ENCODE data around the gene CRKL. TPM values are rescaled to one million over a fixed set of nuclear protein-coding genes. Genes with fewer than 3 reads are reported as not detected.

The CRKL gene, protein sequence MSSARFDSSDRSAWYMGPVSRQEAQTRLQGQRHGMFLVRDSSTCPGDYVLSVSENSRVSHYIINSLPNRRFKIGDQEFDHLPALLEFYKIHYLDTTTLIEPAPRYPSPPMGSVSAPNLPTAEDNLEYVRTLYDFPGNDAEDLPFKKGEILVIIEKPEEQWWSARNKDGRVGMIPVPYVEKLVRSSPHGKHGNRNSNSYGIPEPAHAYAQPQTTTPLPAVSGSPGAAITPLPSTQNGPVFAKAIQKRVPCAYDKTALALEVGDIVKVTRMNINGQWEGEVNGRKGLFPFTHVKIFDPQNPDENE
- total RNA-seq = 50.3 and 57.3 TPM in 2 replicates

DNA sequence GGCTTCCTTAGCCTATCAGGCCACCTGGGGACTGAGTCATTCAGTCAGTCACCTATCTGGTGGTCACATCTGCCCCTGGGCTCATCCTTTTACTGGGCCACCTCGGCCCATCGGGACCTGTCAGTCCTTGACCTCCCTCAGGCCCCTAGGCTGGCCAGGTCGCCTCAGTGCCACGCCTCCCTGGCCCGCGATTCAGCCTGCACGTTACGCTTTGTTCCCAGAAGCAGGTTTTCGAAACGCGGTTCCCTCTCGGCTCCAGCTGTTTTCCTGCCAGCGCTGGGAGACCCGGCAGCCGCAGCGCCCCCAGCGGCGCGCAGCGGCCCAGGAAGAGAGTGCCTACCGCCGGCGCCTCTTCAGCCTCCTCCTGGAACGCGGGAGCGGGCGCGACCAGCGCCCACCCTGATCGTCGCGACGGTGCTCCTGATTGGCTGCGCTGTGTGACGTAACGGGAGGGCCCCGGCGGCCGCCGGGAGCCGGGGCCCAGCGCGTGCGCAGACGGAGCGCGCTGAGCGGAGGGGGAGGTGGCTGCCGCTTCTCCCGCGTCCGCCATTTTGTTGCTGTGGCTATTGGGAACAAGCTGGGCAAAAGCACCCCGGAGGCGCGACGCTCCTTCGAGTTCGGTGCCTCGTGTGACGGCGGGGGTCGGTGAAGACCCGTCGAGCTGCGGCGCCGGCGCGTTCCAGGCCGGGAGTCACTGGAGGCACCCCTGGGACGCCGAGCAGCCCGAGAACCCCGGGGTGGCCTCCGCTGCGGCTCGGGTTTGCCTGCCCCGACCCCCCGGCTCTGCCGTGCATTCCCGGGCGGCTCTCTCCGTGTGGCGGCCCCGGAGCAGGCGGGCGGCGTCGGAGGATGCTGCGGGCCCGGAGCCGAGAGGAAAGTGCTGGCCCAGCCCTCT lies at the start of gene CRKL:
Gene CRKL, plus strand, starts transcription at position 492 of the 895 bp plus-strand sequence. CDS start 528 bp downstream, outside the sequence.

DNA sequence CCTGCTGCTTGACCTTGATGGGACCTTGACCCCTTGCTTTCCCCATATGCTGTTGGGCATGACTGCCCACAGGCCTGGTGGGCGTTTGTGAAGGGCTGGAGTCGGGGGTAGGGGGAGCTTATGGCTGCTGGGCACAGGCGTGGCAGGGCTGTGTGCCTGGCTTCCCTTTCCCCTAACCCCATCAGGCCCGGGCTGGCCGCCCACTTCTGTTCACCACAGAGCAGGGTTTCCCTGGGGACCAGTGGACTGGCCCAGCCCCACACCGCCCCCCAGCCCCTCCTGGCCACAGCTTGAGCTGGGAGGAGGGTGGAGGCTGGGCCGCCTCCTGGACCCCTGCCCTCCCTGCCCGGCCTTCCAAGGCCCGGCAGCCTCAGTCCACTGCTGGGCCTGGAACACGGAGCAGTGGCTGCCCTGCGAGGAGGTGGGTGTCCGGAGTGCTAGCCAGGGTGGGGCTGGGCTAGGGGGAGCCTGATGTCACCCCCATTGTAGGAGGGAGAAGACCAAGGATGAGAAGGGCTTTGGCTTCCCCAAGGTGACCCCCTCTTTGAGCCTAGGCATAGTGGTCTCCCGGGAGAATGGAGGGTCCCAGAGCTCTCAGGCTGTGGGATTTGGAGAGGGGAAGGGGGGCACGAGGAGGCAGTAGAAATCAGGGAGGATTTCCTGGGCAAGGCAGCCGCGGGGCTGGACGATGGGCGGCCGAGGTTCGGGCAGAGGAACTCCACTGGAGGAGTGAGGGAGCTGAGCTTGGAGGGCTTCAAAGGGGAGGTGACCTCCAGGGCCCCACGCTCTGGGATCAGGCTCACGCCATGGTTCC lies 49.9 kb downstream of the CRKL start, which contains the start of gene AIFM3:
Gene AIFM3, plus strand, starts transcription at position 373 of the 814 bp plus-strand sequence. CDS start 690 bp downstream, outside the sequence.

GRCh38 chr22:20981787-20982562 lies 64.8 kb downstream of the CRKL start, which contains the start of gene LZTR1:
LZTR1 (plus strand) TSS chr22:20982297; CDS start chr22:20982372, 75 bp downstream.

DNA sequence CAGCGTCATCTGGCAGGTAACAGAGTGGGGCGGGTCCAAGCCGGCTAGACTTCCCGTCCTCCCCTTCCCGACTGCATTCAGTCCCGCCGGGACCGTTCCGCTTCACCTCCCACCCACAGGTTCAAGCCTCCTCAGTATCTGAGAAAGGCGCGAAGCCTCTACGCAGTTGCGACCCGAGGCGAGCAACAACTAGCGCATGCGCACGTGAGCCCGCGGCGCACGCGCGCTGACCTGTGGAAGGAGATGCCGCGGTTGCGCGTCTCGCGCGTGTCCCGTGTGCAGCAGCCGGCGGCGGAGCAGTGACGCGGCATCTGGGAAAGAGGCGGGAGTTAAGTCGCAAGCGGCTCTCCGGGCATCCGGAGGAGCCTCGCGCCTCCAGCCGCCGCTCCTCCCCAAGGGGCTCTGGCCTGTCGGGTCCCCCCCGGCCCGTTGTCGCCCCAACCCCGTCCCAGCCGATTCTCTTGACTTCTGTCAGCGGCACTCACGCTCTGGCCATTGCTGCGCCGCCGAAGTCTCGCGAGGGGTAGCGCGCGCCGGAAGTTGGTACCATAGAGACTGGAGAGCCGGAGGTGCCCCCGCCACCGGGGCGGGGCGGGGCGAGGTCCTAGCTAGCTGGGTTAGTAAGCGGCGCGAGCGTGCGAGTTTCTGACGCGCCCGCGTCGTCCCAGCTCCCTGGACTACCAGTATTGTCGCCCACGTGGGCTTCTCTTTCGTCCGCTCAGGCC lies 84.6 kb downstream of the CRKL start, which contains the start of gene THAP7:
Gene THAP7, minus strand, starts transcription at position 518 of the 725 bp plus-strand sequence. Its CDS starts 207 bp downstream, at position 311.

Other genes with a start within 250 kb of the CRKL start
- not detected in 2 replicates for gene SERPIND1, start 143.3 kb upstream of the CRKL start, total RNA-seq
- gene PI4KA, start 58.6 kb upstream of the CRKL start, total RNA-seq = 23.6 and 24.4 TPM in 2 replicates
- 10.4 and 12.3 TPM in 2 replicates for gene SNAP29, start 58.4 kb upstream of the CRKL start, total RNA-seq
- 3.3 and 4.0 TPM in 2 replicates for gene AIFM3, start 49.8 kb downstream of the CRKL start, total RNA-seq
- gene LZTR1, start 64.9 kb downstream of the CRKL start, total RNA-seq = 25.1 and 29.2 TPM in 2 replicates
- 24.4 and 34.6 TPM in 2 replicates for gene THAP7, start 84.7 kb downstream of the CRKL start, total RNA-seq
- 0.34 and 0.39 TPM in 2 replicates for gene P2RX6, start 97.8 kb downstream of the CRKL start, total RNA-seq
- 0.23 and 0.47 TPM in 2 replicates for gene SLC7A4, start 115.2 kb downstream of the CRKL start, total RNA-seq
- gene LRRC74B, start 128.5 kb downstream of the CRKL start, total RNA-seq = not detected in 2 replicates